Measurements from ENCODE around the gene SH3TC1.

DNA sequence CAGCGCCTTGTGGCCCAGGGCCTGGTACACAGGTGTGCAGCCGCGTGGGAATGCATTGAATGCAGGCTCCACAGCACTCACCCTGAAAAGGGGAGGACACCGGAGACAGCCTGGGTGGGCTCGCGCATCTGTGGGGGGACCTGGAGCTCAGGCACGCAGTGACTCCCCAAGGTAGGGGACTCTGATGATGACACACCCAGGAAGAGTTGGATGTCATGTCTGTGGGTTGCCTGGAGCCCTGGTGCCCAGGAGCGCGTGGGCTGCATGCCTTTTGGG is 37.8 kb downstream of the SH3TC1 start:
- TF ChIP-seq, protein P1, sequence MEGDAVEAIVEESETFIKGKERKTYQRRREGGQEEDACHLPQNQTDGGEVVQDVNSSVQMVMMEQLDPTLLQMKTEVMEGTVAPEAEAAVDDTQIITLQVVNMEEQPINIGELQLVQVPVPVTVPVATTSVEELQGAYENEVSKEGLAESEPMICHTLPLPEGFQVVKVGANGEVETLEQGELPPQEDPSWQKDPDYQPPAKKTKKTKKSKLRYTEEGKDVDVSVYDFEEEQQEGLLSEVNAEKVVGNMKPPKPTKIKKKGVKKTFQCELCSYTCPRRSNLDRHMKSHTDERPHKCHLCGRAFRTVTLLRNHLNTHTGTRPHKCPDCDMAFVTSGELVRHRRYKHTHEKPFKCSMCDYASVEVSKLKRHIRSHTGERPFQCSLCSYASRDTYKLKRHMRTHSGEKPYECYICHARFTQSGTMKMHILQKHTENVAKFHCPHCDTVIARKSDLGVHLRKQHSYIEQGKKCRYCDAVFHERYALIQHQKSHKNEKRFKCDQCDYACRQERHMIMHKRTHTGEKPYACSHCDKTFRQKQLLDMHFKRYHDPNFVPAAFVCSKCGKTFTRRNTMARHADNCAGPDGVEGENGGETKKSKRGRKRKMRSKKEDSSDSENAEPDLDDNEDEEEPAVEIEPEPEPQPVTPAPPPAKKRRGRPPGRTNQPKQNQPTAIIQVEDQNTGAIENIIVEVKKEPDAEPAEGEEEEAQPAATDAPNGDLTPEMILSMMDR (IDR thresholded peaks at IDR 0.05) = no peak
- no peak for TF ChIP-seq EP300 (IDR thresholded peaks at IDR 0.05)
- no peak for TF ChIP-seq POLR2AphosphoS5 (IDR thresholded peaks at IDR 0.05)
- no peak for TF ChIP-seq POLR2A (IDR thresholded peaks at IDR 0.05)

Data from gastroesophageal sphincter (tissue), 3 donors.